A673 (cell line): ENCODE measurements around the gene MVB12B. TPM values are rescaled to one million over a fixed set of nuclear protein-coding genes. Genes with fewer than 3 reads are reported as not detected.

ENCODE experiments used
- BruUV-seq: library from RNA; stranded (reverse); fragments of 400-500 nt; replicated peaks from 2 replicates; lab custom pipeline; 2021; lab: Mats Ljungman, UMichigan
- CTCF ChIA-PET: fragments of 300-600 bp; sonication (Branson Sonifier 250); formaldehyde crosslinking; loops from one replicate; lab custom pipeline; 2022; ENCODE audit warnings: antibody characterized with exemption; lab: Charles Lee
- POLR2A ChIA-PET: fragments of 300-600 bp; sonication (Branson Sonifier 250); formaldehyde crosslinking; loops from one replicate; lab custom pipeline; 2022; ENCODE audit warnings: antibody characterized with exemption; ENCODE audit not compliant: low non-redundant PET; lab: Charles Lee
- DNase-seq: peaks from one replicate; pipeline ENCODE4 v3.0.0-alpha.2; 2015; ENCODE audit warnings: low spot score
- H3K27ac ChIP-seq: fragments of 200-600 bp; sonication (generic); 2 replicates; pipeline ENCODE4 v1.5.1; 2016; ENCODE audit warnings: mixed run types, low read depth, mild to moderate bottlenecking, mixed read lengths, antibody characterized with exemption, low read length; ENCODE audit not compliant: poor library complexity, severe bottlenecking
- H3K27me3 ChIP-seq: fragments of 200-600 bp; sonication (generic); replicated peaks from 2 replicates; pipeline ENCODE4 v1.6.1; 2017; ENCODE audit warnings: mixed run types, low read depth, mild to moderate bottlenecking, mixed read lengths, antibody characterized with exemption, low read length; ENCODE audit not compliant: insufficient read depth, poor library complexity
- H3K36me3 ChIP-seq: fragments of 200-600 bp; sonication (generic); 2 replicates; pipeline ENCODE4 v1.6.1; 2016; ENCODE audit warnings: mixed run types, mild to moderate bottlenecking, mixed read lengths, antibody characterized with exemption, low read length; ENCODE audit not compliant: insufficient read depth, poor library complexity, severe bottlenecking
- H3K4me1 ChIP-seq: fragments of 200-600 bp; sonication (generic); 2 replicates; pipeline ENCODE4 v1.6.1; 2017; ENCODE audit warnings: mixed run types, mild to moderate bottlenecking, mixed read lengths, antibody characterized with exemption, low read length; ENCODE audit not compliant: insufficient read depth, poor library complexity, severe bottlenecking
- H3K4me3 ChIP-seq: fragments of 200-600 bp; sonication (generic); 2 replicates; pipeline ENCODE4 v1.5.1; 2016; ENCODE audit warnings: low read depth, mixed run types, mild to moderate bottlenecking, mixed read lengths, low read length; ENCODE audit not compliant: poor library complexity, severe bottlenecking
- H3K9me3 ChIP-seq: fragments of 200-600 bp; sonication (generic); 2 replicates; pipeline ENCODE4 v1.6.1; 2016; ENCODE audit warnings: mixed run types, low read depth, mild to moderate bottlenecking, mixed read lengths, antibody characterized with exemption, low read length; ENCODE audit not compliant: poor library complexity, severe bottlenecking
- CTCF ChIP-seq: fragments of 300-800, 200-600 bp; sonication (generic); conservative IDR thresholded peaks from 2 replicates; pipeline ENCODE4 v1.5.1; 2017; ENCODE audit warnings: low read depth, mild to moderate bottlenecking, antibody characterized with exemption, low read length, moderate library complexity, mixed read lengths
- EZH2 ChIP-seq: fragments of 200-600 bp; sonication (generic); IDR thresholded peaks from 2 replicates; pipeline ENCODE4 v1.6.1; 2017; ENCODE audit warnings: borderline replicate concordance, low read depth, mild to moderate bottlenecking, mixed read lengths, antibody characterized with exemption, low read length; ENCODE audit not compliant: poor library complexity, severe bottlenecking
- intact Hi-C: fragments of 100-400 bp; cut with micrococcal nuclease; formaldehyde crosslinking; loops from one replicate; pipeline ENCODE4 v1.10.0; 2022; ENCODE audit not compliant: unreplicated experiment
- total RNA-seq: library from RNA; stranded (reverse); gene quantifications from 2 replicates; pipeline ENCODE4 v1.2.3, GENCODE V29; 2021

Gene MVB12B
- total RNA-seq, 1 experiment from 2014 or later: 12.3 TPM

- H3K27me3 ChIP-seq: no peaks in the 10 kb centered on the region
- H3K9me3 ChIP-seq: peaks cover 2% of the 10 kb centered on the region
- peaks cover 11% of the 10 kb centered on the region for H3K4me1 ChIP-seq
- no peak for DNase-seq
- BruUV-seq: no TSS peak
- intact Hi-C loops: no loop called here
- no peak overlapping the region for H3K4me3 ChIP-seq
- ChIA-PET POLR2A (no interaction called here), CTCF (no interaction called here)
- no peak overlapping the region for H3K27ac ChIP-seq
- TF ChIP-seq EZH2 (no peak), CTCF (no peak)
- no peaks in the 10 kb centered on the region for H3K36me3 ChIP-seq
These were observed 19.4 kb downstream of the MVB12B start for GRCh38 chr9:126346031-126346430.

GRCh38 chr9:126347093-126347492, 20.5 kb downstream of the MVB12B start:
- H3K4me1 ChIP-seq: peaks cover under 1% of the 10 kb centered on the region
- H3K27me3 ChIP-seq: no peaks in the 10 kb centered on the region
- H3K27ac ChIP-seq: no peak overlapping the region
- ChIA-PET CTCF (no interaction called here), POLR2A (no interaction called here)
- BruUV-seq: no TSS peak
- DNase-seq: no peak
- peaks cover 8% of the 10 kb centered on the region for H3K9me3 ChIP-seq
- intact Hi-C loops: no loop called here
- TF ChIP-seq EZH2 (no peak), CTCF (no peak)
- no peak overlapping the region for H3K4me3 ChIP-seq
- H3K36me3 ChIP-seq: no peaks in the 10 kb centered on the region

- intact Hi-C loops: no loop called here
- H3K27me3 ChIP-seq: no peaks in the 10 kb centered on the region
- TF ChIP-seq EZH2 (no peak), CTCF (no peak)
- no peaks in the 10 kb centered on the region for H3K4me1 ChIP-seq
- no TSS peak for BruUV-seq
- H3K9me3 ChIP-seq: peaks cover 8% of the 10 kb centered on the region
- no peak overlapping the region for H3K27ac ChIP-seq
- ChIA-PET POLR2A (no interaction called here), CTCF (no interaction called here)
- no peaks in the 10 kb centered on the region for H3K36me3 ChIP-seq
- DNase-seq: no peak
- H3K4me3 ChIP-seq: no peak overlapping the region
These were observed 21.5 kb downstream of the MVB12B start for GRCh38 chr9:126347911-126348760.
